ENCODE data around the gene MRPL23. TPM values are rescaled to one million over a fixed set of nuclear protein-coding genes. Genes with fewer than 3 reads are reported as not detected.

MRPL23 gene
- total RNA-seq, 6 experiments from 2014 or later, result 83.8 to 116 (median 110) TPM

DNA sequence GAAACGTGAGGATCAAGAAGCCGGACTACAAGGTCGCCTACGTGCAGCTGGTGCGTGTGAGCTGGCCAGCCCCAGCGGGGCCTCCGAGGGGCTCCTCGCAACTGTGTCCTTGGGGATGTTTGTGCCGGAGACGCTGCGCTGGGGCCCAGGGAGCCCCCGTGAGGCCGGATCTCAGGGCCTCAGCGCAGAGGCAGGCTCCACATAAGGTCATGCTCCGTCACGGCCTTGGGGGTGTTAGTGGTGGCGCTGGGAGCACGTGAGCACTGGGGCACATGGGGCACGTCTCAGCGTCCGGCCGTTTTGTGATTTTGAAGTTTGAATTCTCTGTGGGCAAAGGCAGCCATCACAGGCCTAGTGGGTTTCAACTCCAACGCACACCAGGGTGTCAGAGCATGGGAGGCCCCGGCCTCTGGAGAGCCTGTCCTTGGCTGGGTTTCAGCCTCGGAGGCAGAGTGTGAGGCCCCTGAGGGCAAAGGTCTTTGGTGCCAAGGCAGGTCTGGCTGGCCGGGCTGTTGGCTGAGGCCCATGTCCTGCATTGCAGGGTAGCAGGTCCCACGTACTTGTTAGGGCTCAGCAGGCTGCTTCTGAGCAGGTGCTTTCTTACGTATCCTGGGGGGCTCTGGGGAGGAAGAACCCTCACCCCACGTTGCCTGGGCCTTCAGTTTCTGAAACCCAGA, 5.8 kb downstream of the MRPL23 start:
- Mint-ChIP-seq H3K9me3 (no peaks in the 10 kb centered on the region), H3K4me1 (ENCODE audit: low read depth) (no peaks in the 10 kb centered on the region), H3K27me3 (ENCODE audit: insufficient read depth) (no peaks in the 10 kb centered on the region), H3K36me3 (ENCODE audit: low read depth) (no peaks in the 10 kb centered on the region), H3K27ac (no peak overlapping the region), H3K4me3 (no peak overlapping the region)
- DNase-seq, result no peak
- TF ChIP-seq, protein P1, sequence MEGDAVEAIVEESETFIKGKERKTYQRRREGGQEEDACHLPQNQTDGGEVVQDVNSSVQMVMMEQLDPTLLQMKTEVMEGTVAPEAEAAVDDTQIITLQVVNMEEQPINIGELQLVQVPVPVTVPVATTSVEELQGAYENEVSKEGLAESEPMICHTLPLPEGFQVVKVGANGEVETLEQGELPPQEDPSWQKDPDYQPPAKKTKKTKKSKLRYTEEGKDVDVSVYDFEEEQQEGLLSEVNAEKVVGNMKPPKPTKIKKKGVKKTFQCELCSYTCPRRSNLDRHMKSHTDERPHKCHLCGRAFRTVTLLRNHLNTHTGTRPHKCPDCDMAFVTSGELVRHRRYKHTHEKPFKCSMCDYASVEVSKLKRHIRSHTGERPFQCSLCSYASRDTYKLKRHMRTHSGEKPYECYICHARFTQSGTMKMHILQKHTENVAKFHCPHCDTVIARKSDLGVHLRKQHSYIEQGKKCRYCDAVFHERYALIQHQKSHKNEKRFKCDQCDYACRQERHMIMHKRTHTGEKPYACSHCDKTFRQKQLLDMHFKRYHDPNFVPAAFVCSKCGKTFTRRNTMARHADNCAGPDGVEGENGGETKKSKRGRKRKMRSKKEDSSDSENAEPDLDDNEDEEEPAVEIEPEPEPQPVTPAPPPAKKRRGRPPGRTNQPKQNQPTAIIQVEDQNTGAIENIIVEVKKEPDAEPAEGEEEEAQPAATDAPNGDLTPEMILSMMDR (IDR thresholded peaks at IDR 0.05), result no peak

DNA sequence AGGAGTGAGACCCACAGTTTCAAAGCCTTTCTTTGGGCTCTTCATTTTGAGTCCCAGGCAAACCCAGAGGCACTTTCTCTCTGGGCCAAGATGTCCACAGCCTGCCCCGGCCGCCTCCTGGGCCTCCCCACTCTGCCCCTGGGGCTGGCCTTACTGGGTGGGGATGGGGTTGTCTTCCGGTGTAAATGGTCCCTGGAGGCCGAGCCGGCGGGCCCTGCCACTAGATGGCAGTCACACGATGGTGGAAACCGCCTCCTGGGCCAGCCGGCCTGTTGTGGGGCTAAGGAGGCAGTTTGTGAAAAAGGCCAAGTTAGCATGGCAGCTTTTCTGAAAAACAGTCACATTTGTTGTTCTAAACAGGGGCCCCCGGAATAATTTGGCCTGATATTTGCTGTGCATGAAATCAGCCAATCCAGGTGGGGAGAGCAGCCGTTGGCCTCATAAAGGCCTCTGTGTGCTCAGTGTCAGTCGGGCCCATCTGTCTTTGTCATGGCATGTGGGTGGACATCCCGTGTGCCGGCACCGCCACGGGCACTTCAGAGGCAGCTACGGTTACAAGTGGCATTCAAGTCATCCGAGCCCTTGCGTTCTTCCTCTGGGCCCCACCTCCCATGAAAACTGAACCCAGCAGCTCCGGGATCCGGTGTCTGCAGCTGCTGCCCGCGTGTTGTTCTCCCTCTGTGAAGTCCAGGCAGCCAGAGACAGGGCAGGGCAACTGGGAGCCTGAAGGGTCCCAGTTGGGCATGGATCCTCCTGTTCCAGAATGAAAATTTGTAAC, 6.5 kb downstream of the MRPL23 start:
- no peaks in the 10 kb centered on the region for H3K27me3 Mint-ChIP-seq (ENCODE audit: insufficient read depth)
- H3K27ac Mint-ChIP-seq, result no peak overlapping the region
- TF ChIP-seq, protein P1 (IDR thresholded peaks at IDR 0.05), result peak; percentile 59
- no peaks in the 10 kb centered on the region for H3K36me3 Mint-ChIP-seq (ENCODE audit: low read depth)
- no peak overlapping the region for H3K4me3 Mint-ChIP-seq
- H3K9me3 Mint-ChIP-seq, result no peaks in the 10 kb centered on the region
- DNase-seq, result no peak
- H3K4me1 Mint-ChIP-seq (ENCODE audit: low read depth), result no peaks in the 10 kb centered on the region

DNA sequence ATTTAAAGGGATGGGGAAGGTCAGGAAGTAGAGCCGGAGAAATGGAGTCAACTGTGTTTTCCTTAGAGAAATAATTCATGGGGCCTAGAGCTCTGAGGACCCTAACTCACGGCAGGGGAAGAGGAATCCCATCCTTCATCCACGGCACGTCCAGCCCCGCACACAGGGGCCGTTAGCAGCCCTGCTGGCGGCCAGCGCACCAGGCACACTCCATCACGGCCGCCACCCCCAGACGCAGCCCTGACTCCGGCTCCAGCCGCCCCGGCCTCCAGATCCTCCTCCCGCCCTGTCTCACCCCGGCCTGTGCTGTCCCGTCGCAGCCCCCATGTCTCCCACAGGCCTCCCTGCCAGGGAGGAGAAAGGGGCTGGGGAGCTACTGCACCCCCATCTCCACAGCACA, 11.2 kb downstream of the MRPL23 start:
- H3K9me3 Mint-ChIP-seq, result no peaks in the 10 kb centered on the region
- H3K36me3 Mint-ChIP-seq (ENCODE audit: low read depth), result no peaks in the 10 kb centered on the region
- no peak for DNase-seq
- no peak overlapping the region for H3K27ac Mint-ChIP-seq
- no peaks in the 10 kb centered on the region for H3K4me1 Mint-ChIP-seq (ENCODE audit: low read depth)
- no peaks in the 10 kb centered on the region for H3K27me3 Mint-ChIP-seq (ENCODE audit: insufficient read depth)
- H3K4me3 Mint-ChIP-seq, result no peak overlapping the region
- TF ChIP-seq, protein P1 (IDR thresholded peaks at IDR 0.05), result no peak

DNA sequence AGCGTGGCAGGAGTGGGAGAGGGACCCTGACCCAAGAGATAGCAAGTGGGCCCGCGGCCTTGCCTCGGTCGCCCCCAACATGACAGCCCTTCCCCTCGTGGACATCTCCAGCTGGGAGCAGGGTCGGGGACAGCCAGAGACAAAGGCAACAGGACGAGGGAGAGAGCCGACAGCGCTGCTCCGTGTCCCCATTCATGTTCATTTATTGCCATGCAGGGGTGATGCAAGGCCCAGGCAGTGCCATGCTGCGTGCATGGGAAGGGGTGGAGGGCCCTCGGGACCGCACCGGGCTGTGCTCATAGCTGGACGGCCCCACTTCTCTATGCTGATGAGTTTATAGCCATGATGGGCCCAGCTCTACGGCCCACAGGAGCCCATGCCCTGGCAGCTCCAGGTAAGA, 12.7 kb downstream of the MRPL23 start:
- Mint-ChIP-seq H3K4me1 (ENCODE audit: low read depth) (no peaks in the 10 kb centered on the region), H3K27ac (no peak overlapping the region), H3K4me3 (no peak overlapping the region), H3K36me3 (ENCODE audit: low read depth) (no peaks in the 10 kb centered on the region), H3K9me3 (no peaks in the 10 kb centered on the region), H3K27me3 (ENCODE audit: insufficient read depth) (no peaks in the 10 kb centered on the region)
- DNase-seq, result no peak
- TF ChIP-seq, protein P1 (IDR thresholded peaks at IDR 0.05), result no peak

DNA sequence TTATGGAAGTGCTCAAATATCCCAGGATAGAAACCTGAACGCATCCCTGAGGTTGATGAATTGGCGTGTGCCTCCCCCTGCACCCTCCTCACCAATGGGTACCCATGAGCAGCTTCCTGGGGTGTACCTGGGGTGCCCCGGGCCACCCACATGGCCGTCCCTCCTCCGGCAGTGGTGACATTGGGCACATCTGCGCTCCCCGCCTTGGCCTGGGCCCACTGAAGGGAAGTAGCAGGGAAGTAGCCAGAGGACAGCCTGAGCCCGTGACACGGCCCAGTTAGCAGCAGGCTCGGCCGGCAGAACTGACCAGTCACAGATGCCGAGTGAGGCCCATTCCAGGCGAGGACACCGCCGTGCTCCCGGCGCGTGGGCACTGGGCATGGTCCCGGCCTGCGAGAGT, 16.7 kb downstream of the MRPL23 start:
- no peaks in the 10 kb centered on the region for H3K9me3 Mint-ChIP-seq
- no peak overlapping the region for H3K4me3 Mint-ChIP-seq
- no peaks in the 10 kb centered on the region for H3K36me3 Mint-ChIP-seq (ENCODE audit: low read depth)
- H3K27ac Mint-ChIP-seq, result no peak overlapping the region
- no peaks in the 10 kb centered on the region for H3K4me1 Mint-ChIP-seq (ENCODE audit: low read depth)
- H3K27me3 Mint-ChIP-seq (ENCODE audit: insufficient read depth), result no peaks in the 10 kb centered on the region
- TF ChIP-seq, protein P1 (IDR thresholded peaks at IDR 0.05), result no peak
- DNase-seq, result no peak

Measured in HFFc6 (cell line).